Urothelium cell line (cell line): ENCODE data around the gene PLA2R1.
A peak's percentile ranks its signal among the peaks of the same experiment; 100 is the strongest.

Experiments
- DNase-seq: peaks from one replicate; pipeline ENCODE4 v3.0.0; 2011; ENCODE audit warnings: low spot score, mixed read lengths
- FAIRE-seq: peaks from 2 replicates; lab custom pipeline; 2011; peaks lifted over from hg19 to GRCh38; lab: Jason Lieb, UNC

Gene PLA2R1

DNA sequence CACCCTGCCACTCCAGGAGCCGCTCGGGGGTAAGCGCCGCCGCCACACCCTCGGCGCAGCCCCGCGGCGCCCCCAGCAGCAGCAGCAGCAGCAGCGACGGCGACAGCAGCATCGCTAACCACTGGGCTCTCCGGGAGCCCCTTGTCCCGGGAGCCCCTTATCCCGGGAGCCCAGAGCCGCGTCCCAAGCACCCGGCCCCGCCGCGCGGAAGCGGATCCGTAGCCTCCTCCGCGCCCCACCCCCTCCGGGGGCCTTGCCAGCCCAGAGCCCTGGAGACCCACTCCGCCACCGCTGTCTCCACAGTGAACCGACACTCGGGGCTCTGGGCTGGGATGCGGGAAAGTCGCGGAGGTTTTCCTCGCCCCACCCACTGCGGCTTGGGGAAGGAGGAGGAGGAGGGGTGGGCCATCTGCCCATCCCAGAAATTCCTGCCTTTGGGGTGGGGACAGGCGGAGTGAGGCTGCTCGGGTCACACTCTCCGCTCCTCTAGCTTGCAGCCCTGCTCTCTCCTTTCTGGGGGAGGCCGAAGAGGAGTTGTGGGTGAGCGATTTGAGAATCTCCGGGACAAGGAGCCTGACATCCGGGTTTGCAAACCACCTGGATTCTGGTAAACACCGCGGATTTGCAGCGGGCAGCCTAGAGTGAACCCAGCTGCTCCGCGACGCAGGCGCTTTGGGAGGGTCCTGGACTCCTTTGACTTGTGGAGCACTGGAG lies at the start of gene PLA2R1:
TSS of gene PLA2R1 (minus strand) at position 324 of the 714 bp plus-strand sequence. CDS start at position 112, 212 bp downstream.
- peak; percentile 77 for DNase-seq

DNA sequence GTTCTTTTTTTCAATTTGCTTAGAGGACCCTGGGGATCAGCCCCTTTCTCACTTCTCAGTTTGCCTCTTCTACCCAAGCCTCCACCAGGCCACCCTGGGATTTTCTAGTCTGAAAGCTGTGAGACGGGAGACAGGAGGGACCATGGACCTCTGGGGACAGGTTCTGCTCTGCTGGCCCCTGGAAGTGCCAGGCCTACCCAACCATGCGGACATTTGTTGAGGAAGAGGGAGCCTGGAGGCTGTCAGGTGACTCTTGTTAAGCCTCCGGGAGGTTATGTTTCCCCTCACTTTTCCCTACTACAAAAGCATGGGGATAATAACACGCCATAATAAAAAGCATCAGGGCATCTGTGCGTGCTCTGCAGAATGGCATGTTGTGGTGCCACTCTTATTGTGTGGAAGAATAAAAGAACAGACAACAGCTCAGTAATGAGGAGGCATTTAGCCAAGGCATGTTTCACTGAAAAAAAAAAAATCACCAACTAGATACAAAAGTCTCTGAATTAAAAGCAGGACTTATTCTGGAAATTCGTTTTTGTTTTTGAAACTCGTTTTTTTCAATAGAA lies 48.3 kb upstream of the PLA2R1 start:
- FAIRE-seq (no peak), DNase-seq (no peak)

More for the DNA sequence above, at the start of gene PLA2R1:
- FAIRE-seq = no peak

DNA sequence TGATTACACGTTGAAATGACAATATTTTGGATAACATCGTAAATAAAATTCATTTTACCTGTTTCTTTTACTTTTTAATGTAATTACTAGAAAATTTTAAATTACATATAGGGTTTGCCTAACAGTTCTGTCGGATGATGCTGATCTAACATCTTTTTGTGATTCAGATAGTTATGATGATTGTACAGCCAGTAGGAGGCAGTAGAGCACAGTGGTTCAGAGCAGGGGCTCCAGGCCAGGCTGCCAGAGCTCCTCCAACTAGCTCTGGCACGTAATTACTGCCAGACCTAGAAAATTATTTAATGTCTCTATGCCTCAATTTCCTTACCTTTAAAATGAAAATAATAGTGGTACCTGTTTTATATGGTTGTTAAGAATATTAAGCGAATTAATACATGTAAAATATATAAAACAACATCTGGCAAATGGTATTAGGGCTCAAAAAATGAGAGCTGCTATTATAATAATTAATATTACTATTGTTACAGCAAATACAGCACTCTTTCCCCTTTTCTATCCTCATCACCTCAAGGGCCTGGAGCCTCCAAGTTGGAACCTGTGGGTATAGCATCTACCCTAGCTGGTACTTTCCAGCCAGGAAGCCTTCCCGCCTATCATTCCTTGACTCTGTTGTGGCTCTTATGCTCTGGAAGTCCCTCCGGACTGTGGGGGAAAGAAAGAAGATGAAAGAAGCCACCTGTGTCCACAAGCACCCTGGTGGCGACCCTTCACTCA lies 47.7 kb upstream of the PLA2R1 start:
- peak; percentile 67 for DNase-seq
- no peak for FAIRE-seq

DNA sequence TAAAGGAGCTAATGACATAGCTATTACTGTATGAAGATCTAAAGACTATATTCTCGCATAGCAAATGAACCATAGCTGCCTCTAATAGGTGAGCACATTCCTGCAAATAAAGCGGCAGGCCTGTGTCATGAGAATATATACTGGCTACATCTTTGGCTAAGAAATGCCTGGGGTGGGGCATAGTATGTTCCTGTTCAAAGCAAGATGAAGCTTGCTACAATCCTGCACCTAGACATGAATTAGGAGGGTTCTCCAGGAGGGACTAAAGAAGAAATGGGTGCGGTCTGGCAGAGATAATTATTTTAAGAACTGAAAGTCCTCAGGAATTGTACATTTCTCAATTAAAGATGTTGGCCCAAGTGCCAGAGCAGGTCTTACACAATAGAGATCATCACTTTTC lies 46.8 kb upstream of the PLA2R1 start:
- DNase-seq = no peak
- no peak for FAIRE-seq

DNA sequence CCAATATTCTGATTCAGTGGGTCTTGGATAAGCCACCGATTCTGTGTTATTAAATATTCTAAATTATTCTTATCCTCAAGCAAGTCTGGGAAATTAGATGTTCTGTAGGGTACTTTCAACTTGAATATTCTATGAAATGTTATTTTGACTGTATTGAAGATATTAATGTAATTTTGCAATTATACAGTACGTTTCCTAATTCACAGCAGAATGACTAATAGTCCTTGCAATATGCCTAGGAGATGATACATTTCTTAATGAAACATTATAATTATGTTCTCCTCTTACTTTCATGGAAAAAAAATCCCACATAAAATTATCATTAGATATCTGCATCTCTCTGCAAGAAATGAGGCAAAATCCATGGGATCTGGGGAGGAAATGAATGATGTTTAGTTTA lies 46.2 kb upstream of the PLA2R1 start:
- no peak for DNase-seq
- no peak for FAIRE-seq

DNA sequence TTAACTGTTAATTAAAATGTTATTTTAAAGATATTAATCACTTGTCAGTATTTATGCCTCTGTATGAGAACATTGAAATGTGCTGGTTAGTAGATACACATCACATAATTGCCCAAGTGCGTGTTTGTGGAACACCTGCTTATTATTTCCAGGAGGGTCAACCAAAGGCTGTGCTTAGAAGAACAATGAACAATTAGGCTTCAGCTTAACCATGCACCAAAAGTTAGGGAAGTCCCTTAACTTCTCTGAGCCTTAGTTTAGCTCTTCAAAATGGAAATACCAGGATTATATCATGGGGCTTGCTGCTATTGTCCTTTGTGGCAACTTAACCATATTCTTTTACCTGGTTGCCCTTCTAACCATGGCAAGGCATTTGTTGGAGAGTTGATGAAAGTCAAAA lies 43.0 kb upstream of the PLA2R1 start:
- FAIRE-seq = no peak
- no peak for DNase-seq

DNA sequence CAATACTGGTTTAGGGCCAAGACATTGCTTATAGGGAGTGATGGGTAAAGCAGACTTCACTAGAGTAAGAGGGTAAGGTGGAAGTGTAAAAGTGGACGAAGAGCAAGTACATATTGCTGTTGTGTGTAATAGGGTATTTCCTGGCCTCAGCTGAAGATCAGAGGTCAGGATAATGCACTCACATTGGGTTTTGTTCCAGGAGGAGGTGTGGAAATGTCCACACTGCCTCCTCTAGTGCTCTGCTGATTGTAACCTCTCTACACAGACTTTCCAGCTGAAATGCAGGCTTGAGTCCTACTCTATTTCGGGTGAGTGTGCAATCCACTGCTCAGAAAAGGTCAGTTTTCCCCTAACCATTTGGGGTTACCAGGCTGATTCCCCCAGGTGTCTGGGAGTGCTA lies 41.7 kb upstream of the PLA2R1 start:
- FAIRE-seq = no peak
- DNase-seq = no peak

DNA sequence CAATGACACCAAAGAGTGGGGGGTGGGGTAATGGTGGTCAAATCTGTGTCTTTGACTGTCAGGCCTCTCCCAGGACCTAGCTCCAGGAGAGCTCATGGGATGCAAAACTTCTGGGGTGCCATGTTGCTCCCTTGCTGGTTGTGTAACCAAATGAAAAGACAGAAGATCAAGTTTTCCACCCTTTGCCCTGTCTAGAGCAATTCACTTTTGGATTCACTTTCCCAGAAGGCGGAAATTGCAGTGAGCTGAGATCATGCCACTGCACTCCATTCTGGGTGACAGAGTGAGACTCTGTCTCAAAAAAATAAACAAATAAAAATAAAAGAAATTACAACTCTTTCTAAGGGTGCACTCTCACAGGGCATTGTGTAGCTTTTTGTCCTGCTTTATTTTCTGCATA lies 34.9 kb upstream of the PLA2R1 start:
- FAIRE-seq = no peak

DNA sequence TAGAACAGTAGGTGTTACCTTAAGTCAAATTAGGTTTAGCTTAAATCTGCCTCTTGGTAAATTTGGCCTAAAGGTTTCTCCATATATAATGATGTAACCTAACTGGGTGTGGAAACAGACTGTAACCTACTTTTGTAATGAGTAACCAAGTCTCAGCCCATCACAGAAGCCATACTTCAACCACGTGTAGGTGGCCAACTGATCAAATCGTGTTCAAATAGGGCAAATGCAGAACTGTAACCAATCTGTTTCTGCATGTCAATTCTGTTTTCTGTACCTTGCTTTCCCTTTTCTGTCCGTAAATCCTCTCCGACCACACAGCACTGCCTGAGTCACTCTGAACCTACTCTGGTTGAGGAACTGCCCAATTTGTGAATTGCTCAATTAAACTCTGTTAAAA lies 34.0 kb upstream of the PLA2R1 start:
- DNase-seq = no peak
- FAIRE-seq = no peak

More for the DNA sequence above, 34.9 kb upstream of the PLA2R1 start:
- no peak for DNase-seq

DNA sequence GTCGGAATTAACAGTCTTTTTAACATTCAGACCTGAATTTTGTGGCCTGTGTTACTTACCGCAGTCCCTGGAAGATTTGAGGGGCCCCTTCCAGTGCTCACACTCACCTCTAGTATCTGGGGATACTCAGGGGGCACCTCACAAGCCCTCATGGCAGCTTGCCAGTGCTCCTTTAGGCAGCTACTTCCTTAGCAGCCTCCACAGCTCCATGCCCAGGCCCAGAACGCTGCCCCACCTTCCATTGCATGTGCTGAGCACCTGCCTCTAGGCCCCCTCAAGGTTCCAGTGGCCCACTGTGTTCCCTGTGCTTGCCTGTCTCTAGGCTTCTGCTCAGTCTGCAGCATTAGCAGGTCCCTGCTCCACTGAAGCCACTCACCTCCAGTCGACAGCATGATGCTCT lies 30.0 kb upstream of the PLA2R1 start:
- DNase-seq = no peak
- FAIRE-seq = no peak

DNA sequence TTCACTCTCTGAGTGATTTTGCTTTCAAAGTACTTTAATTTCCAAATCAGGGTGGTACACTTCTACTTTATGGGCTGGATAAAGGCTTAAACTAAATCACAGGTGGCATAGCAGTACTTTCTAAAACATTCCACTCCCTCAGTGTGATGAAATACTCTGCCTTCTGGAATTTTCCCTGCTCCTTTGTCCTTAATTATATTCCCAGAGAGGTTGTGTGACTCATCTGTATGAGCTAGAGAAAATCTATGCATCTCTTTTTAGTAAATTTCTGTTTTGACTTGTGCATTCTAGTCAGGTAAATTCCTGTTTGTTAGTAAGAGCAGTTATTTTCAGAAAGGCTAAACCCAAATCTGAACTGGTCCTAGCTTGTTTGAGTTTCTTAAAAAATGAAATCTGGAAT lies 29.0 kb upstream of the PLA2R1 start:
- DNase-seq = no peak
- no peak for FAIRE-seq

DNA sequence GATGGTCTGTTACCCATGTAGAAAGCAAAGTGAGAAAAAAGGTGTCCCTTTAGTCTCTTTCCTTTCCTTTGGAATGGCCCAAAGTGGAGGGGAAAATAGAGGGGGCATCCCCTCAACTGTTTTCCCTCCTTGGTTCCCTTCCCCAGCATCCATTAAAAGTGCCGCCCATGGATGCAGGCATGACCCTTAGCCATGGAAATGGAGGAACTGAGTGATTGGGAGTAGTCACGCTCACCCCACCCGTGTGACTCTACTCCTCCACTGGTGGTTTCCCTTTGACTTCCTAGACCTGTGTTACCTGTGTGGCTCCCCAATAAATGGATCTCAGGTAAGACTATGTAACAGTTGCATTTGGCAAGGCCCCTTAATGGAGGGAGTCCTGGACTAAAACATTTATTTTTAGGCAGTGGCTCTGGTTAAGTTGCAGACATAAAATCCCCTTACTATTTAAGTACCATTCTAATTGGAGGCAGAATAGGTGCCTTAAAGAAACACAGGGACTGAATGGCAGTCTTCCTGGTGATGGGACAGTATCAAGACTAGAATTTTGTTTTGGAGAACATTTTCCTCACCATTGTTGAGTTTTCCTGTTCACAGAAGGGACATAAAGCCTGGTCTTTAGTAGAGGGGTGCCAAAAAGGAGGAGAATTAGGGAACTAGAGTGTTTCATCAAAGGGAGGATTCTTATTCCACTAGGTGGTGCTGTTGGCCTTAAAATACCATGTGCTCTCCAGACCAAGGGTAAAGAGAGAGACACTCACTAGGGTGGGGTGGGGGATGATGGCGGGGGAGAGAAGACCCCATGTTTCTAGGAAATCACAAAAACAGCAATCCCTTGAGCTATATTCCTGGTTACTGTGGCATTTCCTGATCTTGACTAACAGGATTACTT lies 25.7 kb upstream of the PLA2R1 start:
- FAIRE-seq (no peak), DNase-seq (no peak)

DNA sequence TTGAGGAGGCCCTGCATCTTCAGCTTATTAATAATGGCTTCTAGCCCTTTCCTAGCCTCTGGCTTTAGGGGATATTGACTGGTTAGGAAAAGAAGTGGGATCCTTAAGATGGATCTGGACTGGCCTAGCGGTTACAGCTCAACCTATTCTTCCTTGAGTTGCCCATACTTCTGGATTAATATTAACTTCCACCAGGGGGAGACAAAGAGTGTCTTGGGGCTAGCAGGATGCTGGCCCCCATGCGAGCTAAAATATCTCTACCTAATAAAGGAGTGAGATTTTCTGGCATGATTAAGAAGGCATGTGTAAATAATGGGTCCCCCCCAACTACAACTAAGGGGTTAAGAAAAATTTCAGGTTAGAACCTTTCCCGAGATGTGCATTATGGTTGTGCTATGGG lies 23.2 kb upstream of the PLA2R1 start:
- DNase-seq = no peak
- no peak for FAIRE-seq

DNA sequence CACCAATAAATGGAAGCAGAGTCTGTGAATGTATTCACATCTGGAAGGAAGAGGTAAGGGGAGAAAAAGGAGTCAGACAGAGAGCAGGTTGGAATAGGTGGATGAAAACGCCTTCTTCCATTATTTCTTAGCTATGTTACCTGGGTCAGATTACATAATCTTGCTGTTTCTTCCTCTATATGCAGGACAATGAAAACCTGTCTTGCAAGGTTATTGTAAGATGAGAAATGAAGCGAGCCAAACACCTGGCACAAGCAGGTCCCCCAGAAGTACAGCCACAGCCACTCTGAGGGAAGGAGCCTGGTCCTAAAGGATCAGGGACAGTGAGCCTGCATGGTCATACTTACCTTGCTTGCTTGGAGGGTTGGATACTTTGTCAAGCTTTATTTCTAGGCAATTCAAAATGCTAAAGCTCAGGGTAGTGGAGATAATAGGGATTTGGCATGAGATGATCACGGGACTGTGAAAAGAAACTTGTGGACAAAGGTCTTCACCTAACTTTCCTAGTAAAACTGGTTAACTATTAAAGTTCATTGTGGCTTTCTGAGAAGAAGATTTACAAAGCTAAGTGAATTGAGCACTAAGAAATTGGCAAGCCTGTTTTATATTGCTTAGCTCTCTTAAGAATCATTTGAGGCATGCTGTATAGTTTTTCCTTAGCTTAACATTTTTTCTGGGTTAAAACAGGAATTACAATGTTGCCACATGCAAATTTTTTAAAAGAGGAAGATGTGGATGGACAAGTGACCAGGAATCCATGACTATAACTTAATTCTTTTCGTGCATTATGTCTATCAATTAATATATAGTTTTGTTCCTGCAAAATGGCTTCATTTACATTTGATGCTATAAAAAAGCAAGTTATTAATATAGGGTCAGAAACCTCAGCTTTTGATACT lies 15.7 kb upstream of the PLA2R1 start:
- DNase-seq (no peak), FAIRE-seq (no peak)

DNA sequence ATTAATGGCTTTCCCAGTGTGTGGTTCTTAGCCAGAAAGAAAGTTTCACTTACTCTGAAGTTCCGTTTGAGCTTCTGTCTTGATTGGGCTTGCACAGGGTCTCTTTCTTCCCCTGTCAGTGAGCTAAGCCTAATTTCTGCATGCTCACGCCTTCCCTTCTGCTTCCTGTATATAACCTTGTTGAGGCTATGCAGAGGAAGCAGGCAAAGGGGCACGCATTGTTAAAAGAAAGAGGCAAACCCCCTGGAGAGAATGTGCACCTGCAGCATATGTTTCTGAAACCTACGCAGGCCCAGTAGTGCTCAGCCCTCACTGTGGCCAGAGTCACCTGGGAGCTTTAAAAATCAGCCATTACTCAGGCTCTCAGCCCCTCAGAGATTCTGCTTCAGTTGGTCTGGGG lies 14.5 kb upstream of the PLA2R1 start:
- DNase-seq = no peak
- FAIRE-seq = no peak

DNA sequence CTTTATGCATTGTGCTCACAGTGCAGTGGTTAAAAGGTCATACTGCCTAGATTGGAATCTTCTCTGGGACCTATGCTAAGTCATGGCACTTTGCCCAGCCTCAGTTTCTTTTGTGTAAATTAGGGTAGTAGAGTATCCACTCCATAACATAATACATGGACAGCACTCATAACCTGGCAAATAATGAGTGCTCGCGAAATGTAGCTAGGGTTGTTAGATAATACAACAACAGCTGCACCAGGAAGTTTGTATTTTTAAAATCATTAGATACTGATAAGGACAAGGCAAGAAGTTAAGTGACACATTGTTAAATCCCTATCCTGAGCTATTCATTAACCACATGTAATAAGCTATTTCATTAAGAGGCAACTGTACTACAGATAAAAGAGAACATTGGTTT lies 13.8 kb upstream of the PLA2R1 start:
- no peak for DNase-seq

DNA sequence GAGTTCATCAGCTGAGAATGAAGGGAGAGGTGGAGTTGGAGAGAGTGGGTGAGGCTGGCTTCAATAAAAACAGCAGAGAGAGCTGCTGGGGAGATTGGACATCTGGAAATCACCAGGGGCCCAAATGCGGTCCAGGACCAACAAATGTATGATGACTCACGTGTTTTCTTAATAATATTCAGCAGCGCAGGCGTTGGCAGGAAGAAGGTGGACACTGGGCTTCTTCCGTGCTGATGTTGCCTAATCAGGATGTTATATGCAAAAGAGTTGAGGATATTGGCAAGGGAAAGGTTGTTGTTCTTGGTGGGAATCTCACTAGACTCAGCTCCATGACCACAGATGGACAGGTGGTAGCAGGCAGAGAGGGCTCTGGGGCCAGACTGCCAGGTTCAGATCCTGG lies 12.8 kb upstream of the PLA2R1 start:
- DNase-seq (no peak), FAIRE-seq (no peak)

More for the DNA sequence above, 13.8 kb upstream of the PLA2R1 start:
- no peak for FAIRE-seq

DNA sequence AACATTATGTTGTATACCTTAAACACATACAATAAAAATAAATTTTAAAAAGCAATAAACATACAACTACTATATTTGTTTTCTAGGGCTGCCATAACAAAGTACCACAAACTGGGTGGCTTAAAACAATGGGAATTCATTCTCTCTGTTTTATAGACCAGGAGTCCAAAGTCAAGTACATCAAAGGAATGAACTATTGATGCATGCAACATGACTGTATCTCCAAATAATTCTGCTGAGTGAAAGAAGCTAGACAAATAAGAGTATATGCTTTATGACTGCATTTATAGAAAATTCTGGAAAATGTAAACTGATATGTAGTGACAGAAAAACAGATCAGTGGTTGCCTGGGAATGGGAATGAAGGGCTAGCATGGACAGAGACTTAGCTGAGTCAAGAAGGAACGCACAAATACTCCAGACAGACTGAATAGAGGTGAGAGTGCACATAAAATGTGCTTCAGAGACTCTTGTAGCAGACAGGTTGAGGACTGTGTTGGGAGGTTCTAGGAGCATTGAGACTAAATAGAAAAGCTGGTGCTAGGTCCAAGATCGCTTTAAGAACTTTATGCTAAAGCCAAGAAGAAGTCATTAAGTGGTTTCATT lies 11.0 kb upstream of the PLA2R1 start:
- DNase-seq = no peak
- FAIRE-seq = no peak

DNA sequence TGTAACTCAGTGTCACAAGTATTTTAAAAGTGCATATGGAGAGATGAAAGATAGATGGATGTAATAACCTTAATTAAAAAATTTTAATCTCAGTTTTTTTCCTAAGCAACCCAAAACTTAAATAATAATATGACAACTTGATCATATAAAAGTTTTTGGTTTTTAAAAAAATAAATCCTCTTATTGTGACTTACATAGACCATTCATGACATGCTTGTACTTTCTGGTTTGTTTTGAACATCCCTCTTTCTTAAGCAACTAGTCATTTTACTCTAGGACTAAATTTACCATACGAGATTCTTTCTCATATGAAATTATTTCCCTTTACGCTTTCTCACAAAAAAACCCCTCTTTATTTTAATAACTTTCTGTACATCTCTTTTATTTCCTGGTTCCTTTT lies 6.5 kb upstream of the PLA2R1 start:
- FAIRE-seq (no peak), DNase-seq (no peak)

DNA sequence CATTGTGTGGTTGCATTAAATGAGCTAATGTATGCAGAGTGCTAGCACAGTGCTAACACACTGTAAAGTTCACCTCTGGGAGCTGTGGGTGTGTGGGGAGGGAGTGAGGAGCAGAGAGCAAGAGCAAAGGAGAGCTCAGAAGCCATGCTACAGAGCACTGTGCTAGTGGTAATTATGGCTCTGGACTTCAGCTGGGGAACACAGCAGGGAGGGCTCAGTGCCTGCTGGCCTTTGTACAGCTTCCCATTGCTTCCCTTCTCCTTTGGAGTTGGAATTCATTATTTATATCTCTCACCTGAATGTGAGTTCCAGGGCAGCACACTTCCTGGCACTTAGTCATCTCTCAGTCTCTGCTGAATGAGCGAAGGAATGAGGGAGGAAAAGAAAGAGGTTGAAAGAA lies 2.5 kb upstream of the PLA2R1 start:
- no peak for FAIRE-seq

More for the DNA sequence above, 2.5 kb upstream of the PLA2R1 start:
- DNase-seq = no peak
